H1 (cell line): Measurements from ENCODE around the gene HSF5.

ENCODE experiments used
- BRCA1 ChIP-seq: IDR thresholded peaks from 2 replicates; pipeline ENCODE4 v1.6.1; 2012; ENCODE audit warnings: low read depth, low read length, improper control_type of control experiment
- CHD2 ChIP-seq: IDR thresholded peaks from 2 replicates; pipeline ENCODE4 v1.6.1; 2012; ENCODE audit warnings: low read length, improper control_type of control experiment
- EZH2 ChIP-seq: fragments of 200-600 bp; sonication (generic); IDR thresholded peaks from 2 replicates; pipeline ENCODE4 v1.7.1; 2012; ENCODE audit warnings: low read depth, mild to moderate bottlenecking, moderate library complexity, low read length, inconsistent platforms; ENCODE audit not compliant: severe bottlenecking
- PHF8 ChIP-seq: fragments of 200-600 bp; sonication (generic); conservative IDR thresholded peaks from 2 replicates; pipeline ENCODE4 v1.7.1; 2012; ENCODE audit warnings: low read depth, mild to moderate bottlenecking, inconsistent platforms, low read length, moderate library complexity
- POLR2A ChIP-seq, 2 experiments: IDR thresholded peaks; 1 replicate in 1 of 2; 2 replicates in 1 of 2; pipeline ENCODE4 v1.6.1; 2011; ENCODE audit warnings: low read depth in 2 of 2, low read length in 2 of 2, mild to moderate bottlenecking in 2 of 2; ENCODE audit errors: control extremely low read depth in 1 of 2
- YY1 ChIP-seq: IDR thresholded peaks from 2 replicates; pipeline ENCODE4 v1.6.1; 2011; ENCODE audit warnings: low read depth, mild to moderate bottlenecking, low read length

DNA sequence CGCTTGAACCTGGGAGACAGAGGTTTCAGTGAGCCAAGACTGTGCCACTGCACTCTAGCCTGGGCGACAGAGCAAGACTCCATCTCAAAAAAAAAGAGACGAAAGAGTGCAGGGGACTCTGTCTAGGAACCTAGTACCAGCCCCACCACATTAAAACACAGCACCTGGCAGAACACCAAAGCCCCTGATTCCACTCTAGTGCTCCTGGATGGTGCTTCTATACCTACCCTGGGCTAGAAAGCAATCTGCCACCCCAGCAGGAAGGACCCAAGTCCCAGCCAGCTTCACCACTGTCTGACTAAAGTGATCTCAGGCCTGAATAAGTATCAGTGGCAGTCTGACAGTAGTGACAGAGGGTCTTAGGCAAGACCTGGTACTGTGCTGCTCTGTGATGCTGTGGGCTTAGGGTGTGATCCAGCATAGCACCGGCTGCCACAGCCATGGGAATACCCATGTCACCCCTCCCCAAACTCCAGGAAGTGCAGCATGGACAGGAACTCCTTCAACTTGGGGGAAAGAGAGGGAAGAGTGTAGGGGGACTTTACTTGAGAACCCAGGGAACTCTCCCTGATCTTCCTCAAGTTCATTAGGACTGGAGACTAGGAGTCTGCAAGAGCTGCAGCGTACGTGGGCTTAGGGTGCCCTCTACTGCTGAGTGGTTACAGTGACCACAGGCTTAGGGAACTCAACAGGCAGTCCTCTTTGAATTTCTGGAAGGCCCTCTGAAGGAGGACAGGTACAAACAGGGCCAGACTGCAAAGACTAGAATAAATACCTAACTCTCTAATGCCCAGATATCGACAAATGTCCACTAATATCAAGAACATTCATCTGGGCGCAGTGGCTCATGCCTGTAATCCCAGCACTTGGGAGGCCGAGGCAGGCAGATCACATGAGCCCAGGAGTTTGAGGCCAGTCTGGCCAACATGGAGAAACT is 40.9 kb downstream of the HSF5 start:
- TF ChIP-seq CHD2 = no peak
- TF ChIP-seq EZH2 = no peak
- TF ChIP-seq BRCA1 = no peak
- TF ChIP-seq PHF8 = no peak
- no peak for TF ChIP-seq POLR2A (IDR thresholded peaks at IDR 0.05; ENCODE audit: control extremely low read depth in 1 of 2, low read depth in 2 of 2, low read length in 2 of 2)
- no peak for TF ChIP-seq YY1
